Stimulated activated effector memory CD8-positive, alpha-beta T cell treated with anti-CD3 and anti-CD28 coated beads, Interleukin-12 subunit alpha, Interleukin-12 subunit beta, amount 100 ng/mL, for 72 hours (primary cell): Measurements from ENCODE around the gene OR8B8.

ENCODE experiments used
- ATAC-seq: fragments of 150-1000 bp; cut with Tn5 transposase; 2 replicates; pipeline ENCODE4 v1.10.0; 2021
- DNase-seq, 2 donors: peaks; one replicate each; pipeline ENCODE4 v3.0.0; 2021 to 2022; ENCODE audit warnings: low spot score in 2 of 2
- H3K27ac Mint-ChIP-seq: one replicate; pipeline ENCODE4 v1.8.0; 2022; ENCODE audit warnings: mild to moderate bottlenecking, mixed read lengths
- H3K36me3 Mint-ChIP-seq: one replicate; pipeline ENCODE4 v1.8.0; 2022; ENCODE audit warnings: mild to moderate bottlenecking, mixed read lengths
- H3K4me1 Mint-ChIP-seq: one replicate; pipeline ENCODE4 v1.8.0; 2022; ENCODE audit warnings: mixed read lengths
- H3K4me3 Mint-ChIP-seq: one replicate; pipeline ENCODE4 v1.8.0; 2022; ENCODE audit warnings: mild to moderate bottlenecking, mixed read lengths
- H3K9me3 Mint-ChIP-seq: one replicate; pipeline ENCODE4 v1.8.0; 2022; ENCODE audit warnings: mixed read lengths

OR8B8 gene, protein sequence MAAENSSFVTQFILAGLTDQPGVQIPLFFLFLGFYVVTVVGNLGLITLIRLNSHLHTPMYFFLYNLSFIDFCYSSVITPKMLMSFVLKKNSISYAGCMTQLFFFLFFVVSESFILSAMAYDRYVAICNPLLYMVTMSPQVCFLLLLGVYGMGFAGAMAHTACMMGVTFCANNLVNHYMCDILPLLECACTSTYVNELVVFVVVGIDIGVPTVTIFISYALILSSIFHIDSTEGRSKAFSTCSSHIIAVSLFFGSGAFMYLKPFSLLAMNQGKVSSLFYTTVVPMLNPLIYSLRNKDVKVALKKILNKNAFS

DNA sequence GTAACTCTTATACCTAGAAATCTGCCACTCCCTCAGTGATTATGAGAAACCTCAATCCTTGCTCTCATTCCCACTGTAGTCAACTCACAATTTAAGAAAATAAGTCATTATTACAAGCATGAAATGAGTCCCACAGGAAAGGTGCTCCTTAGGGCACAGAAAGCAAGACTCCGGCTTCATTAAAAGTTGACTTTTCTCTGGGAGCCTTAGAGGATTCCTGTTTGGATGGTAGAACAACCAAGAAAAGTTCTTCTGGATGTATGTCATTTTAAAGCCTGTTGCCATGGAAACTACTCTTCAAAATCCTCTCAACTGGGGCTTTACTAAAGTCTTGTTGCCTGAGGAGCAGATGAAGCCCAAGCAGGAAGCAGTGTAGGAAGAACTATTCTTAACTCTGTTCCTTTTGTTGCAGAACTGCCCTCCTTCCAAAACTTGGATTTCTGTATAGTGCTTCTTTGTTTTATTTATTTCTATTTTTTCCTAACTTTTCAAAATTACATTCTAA, at the start of gene OR8B8:
Gene OR8B8, minus strand, starts transcription at position 51 of the 505 bp plus-strand sequence. CDS start 4,611 bp downstream, outside the sequence.
- Mint-ChIP-seq H3K4me3 (no peak within 1 kb of the TSS), H3K27ac (no peak within 1 kb of the TSS), H3K36me3 (no peaks in the 10 kb centered on the region), H3K9me3 (no peaks in the 10 kb centered on the region), H3K4me1 (no peaks in the 10 kb centered on the region)
- no peak for DNase-seq
- no peak for ATAC-seq

DNA sequence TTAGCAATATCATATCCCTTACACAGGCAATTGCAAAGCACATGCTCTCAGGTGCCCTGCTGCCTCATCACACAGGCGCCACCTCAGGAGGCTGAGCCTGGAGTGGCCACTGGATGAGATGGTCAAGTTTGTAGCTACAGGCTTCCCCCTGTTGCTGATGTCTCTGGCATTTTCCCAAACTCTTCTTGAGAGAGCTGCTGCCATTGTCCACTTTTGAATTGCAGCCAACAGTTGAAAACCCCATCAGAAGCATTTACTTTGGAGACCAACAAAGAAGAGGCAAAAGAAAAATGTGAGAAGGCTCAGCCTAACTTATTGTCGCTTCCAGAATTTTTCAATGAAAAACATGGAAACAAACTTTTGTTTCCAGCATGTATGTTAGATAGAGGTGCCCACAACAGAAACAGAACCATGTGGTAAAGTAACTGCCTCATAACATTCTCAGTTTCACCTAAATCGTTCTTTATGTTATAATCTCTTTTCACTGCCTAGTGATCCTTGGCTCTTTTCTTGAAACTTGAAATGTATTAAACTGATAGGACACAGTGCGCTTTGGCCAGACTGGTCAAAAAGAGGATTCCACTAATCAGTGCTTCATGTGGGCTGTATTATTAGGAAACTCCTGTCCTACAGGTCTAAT, 47.6 kb upstream of the OR8B8 start:
- Mint-ChIP-seq H3K4me1 (no peaks in the 10 kb centered on the region), H3K27ac (no peak overlapping the region), H3K4me3 (no peak overlapping the region), H3K9me3 (peaks cover 3% of the 10 kb centered on the region), H3K36me3 (no peaks in the 10 kb centered on the region)
- ATAC-seq: no peak
- DNase-seq: no peak

DNA sequence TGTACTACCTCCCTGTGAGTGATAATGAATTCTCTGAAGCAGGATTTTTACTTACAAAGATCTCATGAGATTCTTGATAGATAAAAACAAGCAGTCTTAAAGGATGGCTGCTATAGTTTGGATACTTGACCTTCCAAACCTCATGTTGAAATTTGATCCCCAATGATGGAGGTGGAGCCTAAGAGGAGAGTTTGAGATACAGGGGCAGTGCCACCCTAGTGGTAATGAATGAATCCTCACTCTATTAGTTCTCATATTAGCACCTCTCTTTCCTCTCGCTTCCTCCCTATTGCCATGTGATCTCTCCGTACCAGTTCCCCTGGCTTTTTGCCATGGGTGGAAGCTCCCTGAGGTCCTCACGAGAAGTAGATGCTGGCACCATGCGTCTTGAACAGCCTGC, 37.9 kb upstream of the OR8B8 start:
- Mint-ChIP-seq H3K36me3 (no peaks in the 10 kb centered on the region), H3K27ac (no peak overlapping the region), H3K4me3 (no peak overlapping the region), H3K9me3 (peaks cover 2% of the 10 kb centered on the region), H3K4me1 (peaks cover 10% of the 10 kb centered on the region)
- no peak for ATAC-seq
- DNase-seq: no peak

DNA sequence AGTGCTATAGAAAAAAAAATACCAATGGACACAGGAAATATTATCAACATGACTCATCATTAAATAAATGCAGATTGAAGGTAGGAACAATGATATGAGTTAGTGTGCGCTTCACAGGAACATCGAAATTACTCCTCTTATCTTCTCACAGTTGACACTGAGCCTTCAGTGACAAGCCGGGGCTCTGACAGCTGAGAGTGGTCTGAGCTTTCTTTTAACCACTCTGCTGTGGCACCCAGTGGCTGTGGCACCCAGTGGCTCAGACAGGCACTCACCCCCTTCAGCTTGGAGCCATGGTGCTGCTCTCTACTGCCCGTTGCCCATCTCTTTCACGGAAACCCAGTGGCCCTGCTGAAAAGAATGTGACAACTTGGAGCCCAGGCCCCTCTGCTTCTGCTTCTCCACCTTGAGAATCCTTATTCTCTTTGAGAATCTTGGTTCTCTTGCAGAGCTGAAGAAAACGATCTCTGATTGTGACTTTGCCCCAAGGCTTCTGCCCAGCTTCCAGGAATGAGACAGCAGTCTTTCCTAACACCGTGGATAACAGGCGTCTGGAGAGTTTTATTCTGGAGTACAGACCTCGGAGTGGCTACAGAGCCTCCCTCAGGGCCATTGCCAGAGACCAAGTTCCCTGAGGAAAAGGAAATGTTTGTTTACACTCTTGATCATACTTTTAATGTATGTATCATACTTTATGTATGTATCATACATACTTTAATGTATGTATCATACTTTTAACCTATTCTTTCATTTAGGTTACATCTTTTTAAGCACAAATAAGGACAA, 37.1 kb upstream of the OR8B8 start:
- Mint-ChIP-seq H3K36me3 (no peaks in the 10 kb centered on the region), H3K27ac (no peak overlapping the region), H3K4me1 (peaks cover 10% of the 10 kb centered on the region), H3K4me3 (no peak overlapping the region), H3K9me3 (peaks cover 2% of the 10 kb centered on the region)
- no peak for DNase-seq
- no peak for ATAC-seq

DNA sequence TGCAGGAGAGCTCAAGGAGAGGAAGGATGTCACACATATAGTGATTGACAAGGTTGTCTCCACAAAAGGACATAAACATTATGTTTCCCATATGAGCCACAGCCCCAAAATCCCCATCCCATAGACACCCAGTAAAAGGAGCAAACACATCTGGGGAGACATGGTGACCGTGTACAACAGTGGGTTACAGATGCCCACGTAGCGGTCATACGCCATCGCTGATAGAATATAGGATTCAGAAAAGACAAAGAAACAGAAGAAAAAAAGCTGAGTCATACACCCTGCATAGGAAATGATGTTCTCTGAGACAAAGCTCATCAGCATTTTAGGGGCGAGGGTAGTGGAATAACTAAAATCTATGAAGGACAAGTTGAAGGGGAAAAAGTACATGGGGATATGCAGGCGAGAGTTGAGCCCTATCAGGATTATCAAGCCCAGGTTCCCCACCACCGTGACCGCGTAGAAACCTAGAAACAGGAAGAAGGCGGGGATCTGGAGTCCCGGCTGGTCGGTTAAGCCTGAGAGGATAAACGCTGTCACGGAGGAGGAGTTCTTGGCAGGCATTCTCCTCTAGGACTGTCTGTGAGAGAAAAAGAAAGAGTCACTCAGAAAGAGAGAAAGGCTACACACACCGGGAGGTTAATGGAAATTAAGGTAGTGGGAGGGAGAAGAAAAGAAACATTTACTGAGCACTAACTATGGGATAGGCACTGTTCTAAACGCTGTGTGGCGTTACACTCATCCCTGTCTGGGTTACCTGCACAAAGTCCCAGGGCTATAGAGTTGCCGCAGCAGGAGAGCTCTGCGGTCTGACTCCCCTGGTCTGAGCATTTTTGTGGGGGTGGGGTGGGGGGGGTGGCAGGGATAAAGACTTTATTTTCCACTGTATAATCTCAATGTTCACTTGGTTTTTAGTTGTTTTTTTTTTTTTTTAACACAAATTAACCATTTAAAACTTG, 36.1 kb upstream of the OR8B8 start:
- Mint-ChIP-seq H3K27ac (peak overlapping the region; percentile 15), H3K4me3 (peak overlapping the region; percentile 52), H3K4me1 (peaks cover 10% of the 10 kb centered on the region), H3K9me3 (peaks cover 2% of the 10 kb centered on the region), H3K36me3 (no peaks in the 10 kb centered on the region)
- peak; percentile 56 for ATAC-seq
- no peak for DNase-seq

DNA sequence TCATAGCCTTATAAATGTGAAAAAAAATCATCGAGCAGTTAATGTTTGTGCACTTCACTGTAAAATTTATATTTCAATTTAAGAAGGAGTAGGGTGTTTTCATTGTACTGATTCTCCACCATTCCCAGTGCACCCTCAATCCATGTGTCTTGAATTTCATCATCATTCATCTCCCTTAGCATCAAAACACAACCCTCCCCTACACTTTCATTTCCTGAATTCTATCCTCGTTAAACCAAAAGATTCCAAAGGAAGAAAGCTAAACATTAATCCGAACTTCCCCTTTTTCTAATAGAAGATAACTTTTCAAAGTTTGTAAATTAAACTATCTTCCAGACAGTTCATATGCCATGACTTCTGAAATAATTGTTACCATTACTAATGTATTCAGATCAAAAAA, 34.1 kb upstream of the OR8B8 start:
- no peaks in the 10 kb centered on the region for H3K36me3 Mint-ChIP-seq
- no peak overlapping the region for H3K4me3 Mint-ChIP-seq
- DNase-seq (no peak), ATAC-seq (no peak)
- H3K9me3 Mint-ChIP-seq: peaks cover 5% of the 10 kb centered on the region
- no peak overlapping the region for H3K27ac Mint-ChIP-seq
- H3K4me1 Mint-ChIP-seq: peaks cover 10% of the 10 kb centered on the region

DNA sequence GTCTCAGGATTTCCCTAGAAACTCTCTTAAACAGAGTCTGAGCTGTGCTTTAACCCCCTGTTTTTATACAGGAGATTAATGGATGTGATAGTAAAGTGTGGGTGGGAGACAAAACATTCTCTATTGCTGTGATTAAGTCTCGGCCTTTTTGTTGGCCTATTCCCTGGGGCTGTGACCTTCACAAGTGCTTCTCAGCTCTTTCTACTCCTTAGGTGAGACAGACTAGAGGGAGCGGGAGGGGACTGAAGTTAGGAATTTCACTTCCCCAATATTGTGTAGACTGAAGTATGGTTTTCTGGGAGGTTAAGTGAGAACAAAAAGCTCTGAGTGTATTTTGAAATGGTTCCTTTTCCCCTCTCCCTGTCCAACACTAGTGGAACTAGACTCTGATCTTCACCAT, 29.8 kb upstream of the OR8B8 start:
- ATAC-seq: no peak
- no peak for DNase-seq
- no peak overlapping the region for H3K27ac Mint-ChIP-seq

DNA sequence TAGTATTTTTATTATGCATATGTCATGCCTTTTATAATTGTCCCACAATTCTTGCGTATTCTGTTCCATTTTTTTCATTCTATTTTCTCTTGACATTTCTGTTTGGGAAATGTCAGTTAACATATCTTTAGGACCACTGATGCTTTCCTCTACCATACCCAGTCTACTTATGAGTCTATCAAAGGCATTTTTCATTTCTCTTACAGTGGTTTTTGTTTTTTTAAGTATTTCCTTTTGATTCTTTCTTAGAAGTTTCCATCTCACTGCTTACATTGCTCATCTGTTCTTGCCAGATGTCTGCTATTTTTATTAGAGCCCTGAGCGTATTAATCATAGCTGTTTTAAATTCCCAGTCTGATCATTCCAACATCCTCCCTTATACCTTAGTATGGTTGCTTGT, 29.3 kb upstream of the OR8B8 start:
- H3K4me1 Mint-ChIP-seq: no peaks in the 10 kb centered on the region
- peaks cover 3% of the 10 kb centered on the region for H3K9me3 Mint-ChIP-seq
- DNase-seq (no peak), ATAC-seq (no peak)
- H3K27ac Mint-ChIP-seq: no peak overlapping the region
- H3K4me3 Mint-ChIP-seq: no peak overlapping the region
- no peaks in the 10 kb centered on the region for H3K36me3 Mint-ChIP-seq

More for the DNA sequence above, 29.8 kb upstream of the OR8B8 start:
- H3K9me3 Mint-ChIP-seq: peaks cover 3% of the 10 kb centered on the region
- no peak overlapping the region for H3K4me3 Mint-ChIP-seq
- H3K36me3 Mint-ChIP-seq: no peaks in the 10 kb centered on the region
- no peaks in the 10 kb centered on the region for H3K4me1 Mint-ChIP-seq

DNA sequence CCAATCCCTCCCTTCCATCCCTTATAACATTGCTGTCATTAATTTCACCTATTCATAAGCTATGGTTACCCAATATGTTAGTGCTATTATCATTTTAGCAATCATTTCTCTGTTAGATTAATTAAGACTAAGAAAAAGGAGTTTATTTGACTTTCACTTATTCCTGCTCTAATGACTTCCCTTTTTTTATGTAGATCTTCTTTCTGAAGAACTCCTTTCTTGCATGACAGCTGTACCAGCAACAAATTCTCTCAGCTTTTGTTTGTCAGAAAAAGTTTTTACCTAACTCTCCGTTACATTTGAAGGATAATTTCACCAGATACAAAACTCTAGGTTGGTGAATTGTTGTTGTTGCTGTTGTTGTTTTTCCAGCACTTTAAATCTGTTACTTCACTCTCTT, 28.6 kb upstream of the OR8B8 start:
- no peak overlapping the region for H3K4me3 Mint-ChIP-seq
- ATAC-seq (no peak), DNase-seq (no peak)
- H3K9me3 Mint-ChIP-seq: peaks cover 3% of the 10 kb centered on the region
- no peaks in the 10 kb centered on the region for H3K36me3 Mint-ChIP-seq
- H3K4me1 Mint-ChIP-seq: no peaks in the 10 kb centered on the region
- H3K27ac Mint-ChIP-seq: no peak overlapping the region

DNA sequence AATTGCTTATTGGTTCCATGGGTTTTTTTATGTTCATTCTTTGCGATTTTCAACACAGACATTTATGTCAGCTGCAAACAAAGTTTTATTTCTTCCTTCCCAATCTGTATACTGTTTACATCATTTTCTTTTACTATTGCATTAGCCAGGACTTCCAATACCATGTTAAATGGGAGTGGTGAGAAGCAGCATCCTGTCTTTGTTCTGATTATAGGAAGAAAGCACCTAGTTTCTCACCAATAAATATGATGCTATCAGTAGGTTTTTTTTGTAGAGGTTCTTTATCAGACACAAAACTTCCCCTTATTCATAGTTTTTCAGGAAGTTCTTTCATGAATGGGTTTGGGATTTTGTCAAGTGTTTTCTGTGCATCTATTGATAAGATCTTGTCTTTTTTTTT, 28.0 kb upstream of the OR8B8 start:
- no peak overlapping the region for H3K4me3 Mint-ChIP-seq
- DNase-seq: no peak
- peaks cover 3% of the 10 kb centered on the region for H3K9me3 Mint-ChIP-seq
- no peaks in the 10 kb centered on the region for H3K4me1 Mint-ChIP-seq
- H3K36me3 Mint-ChIP-seq: no peaks in the 10 kb centered on the region
- ATAC-seq: no peak
- no peak overlapping the region for H3K27ac Mint-ChIP-seq

DNA sequence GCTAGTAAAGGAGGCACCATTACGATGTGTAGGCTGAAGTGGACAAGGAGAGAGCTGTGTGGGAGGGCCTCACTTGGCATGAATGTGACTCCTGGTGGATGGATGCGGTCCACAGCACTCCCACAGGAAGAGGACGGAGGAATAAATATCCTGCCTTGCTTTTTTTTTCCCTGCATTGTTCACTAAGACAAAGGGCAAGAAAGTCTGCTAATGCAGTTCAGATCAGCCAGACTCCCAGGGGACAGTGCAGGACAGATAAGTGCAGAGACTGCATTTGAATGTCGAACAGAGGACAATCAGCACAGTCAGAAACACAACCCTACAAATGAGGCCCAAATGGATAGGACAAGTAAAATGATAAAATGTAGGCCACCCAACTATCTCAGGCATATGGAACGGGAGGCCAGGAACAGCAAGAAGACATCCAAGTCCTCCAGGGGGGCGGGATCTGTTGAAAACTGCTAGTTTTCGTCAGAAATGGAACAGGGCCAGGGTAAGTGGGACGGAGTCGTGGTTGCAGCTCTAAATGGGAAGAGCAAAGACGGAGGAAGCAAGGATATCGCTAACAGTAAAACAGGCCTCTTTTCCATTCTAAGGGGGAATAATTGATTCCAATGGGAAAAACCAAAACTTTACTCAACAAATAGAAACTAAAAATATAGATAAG, 25.2 kb upstream of the OR8B8 start:
- Mint-ChIP-seq H3K9me3 (no peaks in the 10 kb centered on the region), H3K36me3 (no peaks in the 10 kb centered on the region), H3K4me3 (no peak overlapping the region), H3K4me1 (no peaks in the 10 kb centered on the region), H3K27ac (no peak overlapping the region)
- DNase-seq: no peak
- no peak for ATAC-seq

DNA sequence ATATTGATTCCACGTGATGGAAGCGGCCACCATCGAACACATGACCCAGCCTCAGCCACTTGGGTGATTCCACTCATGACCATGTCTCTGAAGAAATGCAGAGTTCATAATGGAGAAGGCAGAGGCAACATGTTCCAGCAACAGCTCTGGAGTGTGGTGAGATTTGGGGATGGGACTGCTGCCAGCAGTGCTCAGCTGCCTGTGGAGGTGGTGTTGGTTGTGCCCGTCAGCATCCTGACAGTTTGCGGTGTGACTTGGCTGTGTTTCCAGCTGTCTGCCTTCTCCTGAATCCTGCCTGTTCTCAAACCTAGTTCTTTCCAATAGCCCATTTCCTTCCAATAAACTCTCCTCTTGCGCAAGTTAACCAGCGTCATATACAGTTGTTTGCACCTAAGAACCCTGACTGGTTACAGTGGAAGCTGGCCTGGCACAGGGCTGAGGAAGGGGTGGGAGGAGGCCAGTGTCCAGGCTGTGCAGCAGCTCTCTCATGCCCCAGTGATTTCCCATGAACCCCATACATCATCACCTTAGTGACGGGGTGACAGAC, 22.0 kb upstream of the OR8B8 start:
- no peaks in the 10 kb centered on the region for H3K4me1 Mint-ChIP-seq
- no peak for DNase-seq

DNA sequence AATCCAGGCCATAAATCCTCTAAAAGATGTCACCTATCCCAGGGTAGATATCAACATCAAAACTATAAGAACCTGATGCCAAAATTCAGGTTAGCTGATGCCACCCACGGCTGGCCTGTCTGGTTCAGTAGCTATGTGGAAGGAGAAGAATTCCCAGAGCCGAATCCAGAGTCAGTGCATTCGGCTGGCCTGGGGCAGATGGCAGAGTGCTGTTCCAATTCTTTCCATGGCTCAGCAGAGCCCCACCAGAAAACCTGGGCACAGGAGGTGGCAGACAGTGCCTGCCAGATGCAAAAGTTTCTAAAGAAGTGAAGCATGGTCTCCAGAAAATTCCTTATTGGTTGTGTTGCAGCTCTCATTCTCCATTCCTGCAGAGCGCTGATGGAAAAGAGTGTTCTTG, 19.9 kb upstream of the OR8B8 start:
- no peaks in the 10 kb centered on the region for H3K4me1 Mint-ChIP-seq
- H3K9me3 Mint-ChIP-seq: no peaks in the 10 kb centered on the region
- ATAC-seq: no peak
- no peaks in the 10 kb centered on the region for H3K36me3 Mint-ChIP-seq
- H3K4me3 Mint-ChIP-seq: no peak overlapping the region
- H3K27ac Mint-ChIP-seq: no peak overlapping the region
- DNase-seq: no peak

More for the DNA sequence above, 22.0 kb upstream of the OR8B8 start:
- no peak for ATAC-seq
- Mint-ChIP-seq H3K4me3 (no peak overlapping the region), H3K36me3 (no peaks in the 10 kb centered on the region), H3K9me3 (no peaks in the 10 kb centered on the region), H3K27ac (no peak overlapping the region)

DNA sequence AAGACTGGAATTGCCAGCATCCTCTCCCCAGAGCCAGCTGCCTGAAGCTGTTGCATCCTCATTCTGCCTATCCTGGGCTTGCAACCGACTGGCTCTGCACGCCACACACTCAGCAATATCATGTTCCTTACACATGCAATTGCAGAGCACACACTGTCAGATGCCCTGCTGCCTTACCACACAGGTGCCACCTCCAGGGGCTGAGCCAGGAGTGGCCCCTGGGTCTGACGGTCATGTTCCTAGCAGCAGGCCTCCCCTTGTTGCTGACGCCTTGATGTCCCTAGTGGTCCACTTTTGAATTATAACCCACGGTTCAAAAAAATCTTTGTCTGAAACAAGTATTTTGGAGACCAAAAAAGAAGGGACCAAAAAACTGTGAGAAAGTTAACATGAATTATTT, 18.5 kb upstream of the OR8B8 start:
- Mint-ChIP-seq H3K4me3 (no peak overlapping the region), H3K4me1 (no peaks in the 10 kb centered on the region), H3K9me3 (no peaks in the 10 kb centered on the region), H3K27ac (no peak overlapping the region), H3K36me3 (no peaks in the 10 kb centered on the region)
- DNase-seq (no peak), ATAC-seq (no peak)
